Measurements from ENCODE around the gene TRMT61B. TPM values are rescaled to one million over a fixed set of nuclear protein-coding genes. Genes with fewer than 3 reads are reported as not detected.

Gene TRMT61B
- total RNA-seq, 1 experiment from 2014 or later: 26.1 TPM

GRCh38 chr2:28895189-28895893, 25.2 kb upstream of the TRMT61B start:
- Histone ChIP-seq H3K27me3 (ENCODE audit: control insufficient read depth, insufficient read depth, low read length) (no peaks in the 10 kb centered on the region; the same call in 1 of the 2 replicates), H3K4me3 (ENCODE audit: insufficient read depth, low read depth, low read length) (peak overlapping the region; percentile 99), H3K36me3 (replicated peaks; ENCODE audit: control insufficient read depth, insufficient read depth, low read length) (no peaks in the 10 kb centered on the region)
- DNase-seq: peak; percentile 23

DNA sequence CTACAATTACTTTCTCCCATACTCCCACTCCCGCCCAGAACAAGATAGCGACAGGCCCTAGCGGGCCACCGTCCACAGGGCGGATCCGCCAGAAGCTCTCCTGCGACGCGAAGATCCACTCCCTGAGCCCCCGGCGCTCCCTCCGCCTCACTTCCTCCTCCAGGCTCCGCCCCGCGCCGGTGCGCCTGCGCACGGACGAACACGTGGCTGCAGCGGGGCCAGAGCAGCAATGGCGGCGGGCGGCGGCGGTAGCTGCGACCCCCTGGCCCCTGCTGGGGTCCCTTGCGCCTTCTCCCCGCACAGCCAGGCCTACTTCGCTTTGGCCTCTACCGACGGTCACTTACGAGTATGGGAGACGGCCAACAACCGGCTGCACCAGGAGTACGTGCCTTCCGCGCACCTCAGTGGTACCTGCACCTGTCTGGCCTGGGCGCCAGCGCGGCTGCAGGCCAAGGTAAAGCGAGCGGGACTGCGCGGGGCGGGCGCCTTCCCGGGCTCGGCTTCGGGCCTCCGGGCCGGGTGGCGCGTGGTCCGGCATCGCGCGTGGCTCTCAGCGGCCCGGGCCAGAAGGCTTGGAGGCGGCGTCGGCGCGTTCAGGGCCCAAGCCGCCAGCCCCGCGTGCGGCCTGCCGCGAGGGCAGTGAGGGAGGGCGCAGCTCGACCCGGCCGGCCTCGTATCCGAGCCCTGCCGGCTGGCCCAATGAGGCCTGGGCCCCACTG, 24.5 kb upstream of the TRMT61B start, which contains the start of gene WDR43:
TSS of gene WDR43 (plus strand) at position 198 of the 719 bp plus-strand sequence. CDS start at position 230, 32 bp downstream.
- no peaks in the 10 kb centered on the region for H3K36me3 ChIP-seq (replicated peaks; ENCODE audit: control insufficient read depth, insufficient read depth, low read length)
- peak; percentile 97 for DNase-seq
- H3K4me3 ChIP-seq (ENCODE audit: insufficient read depth, low read depth, low read length): peak within 1 kb of the TSS; percentile 99
- no peaks in the 10 kb centered on the region; the same call in 1 of the 2 replicates for H3K27me3 ChIP-seq (ENCODE audit: control insufficient read depth, insufficient read depth, low read length)

GRCh38 chr2:28893488-28893887, 23.4 kb upstream of the TRMT61B start:
- H3K36me3 ChIP-seq (replicated peaks; ENCODE audit: control insufficient read depth, insufficient read depth, low read length): no peaks in the 10 kb centered on the region
- no peaks in the 10 kb centered on the region; the same call in 1 of the 2 replicates for H3K27me3 ChIP-seq (ENCODE audit: control insufficient read depth, insufficient read depth, low read length)
- no peak for DNase-seq
- H3K4me3 ChIP-seq (ENCODE audit: insufficient read depth, low read depth, low read length): no peak overlapping the region

DNA sequence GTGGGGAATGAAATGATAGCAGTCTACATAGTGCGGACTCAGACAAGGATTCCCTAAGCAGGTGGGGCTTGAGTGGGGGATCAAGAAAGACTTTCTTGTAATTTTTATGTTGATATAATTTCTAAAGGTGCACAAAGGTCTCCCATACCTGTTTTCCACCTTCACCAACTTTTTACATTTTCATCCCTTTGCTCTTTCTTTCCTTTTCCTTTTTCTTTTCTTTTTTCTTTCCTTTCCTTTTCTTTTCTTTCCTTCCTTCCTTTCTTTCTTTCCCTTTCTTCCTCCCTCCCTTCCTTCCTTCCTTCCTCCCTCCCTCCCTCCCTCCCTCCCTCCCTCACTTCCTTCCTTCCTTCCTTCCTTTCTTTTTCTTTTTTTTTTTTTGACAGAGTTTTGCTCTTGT, 10.1 kb upstream of the TRMT61B start:
- H3K27me3 ChIP-seq (ENCODE audit: control insufficient read depth, insufficient read depth, low read length): no peaks in the 10 kb centered on the region; the same call in 1 of the 2 replicates
- no peaks in the 10 kb centered on the region for H3K36me3 ChIP-seq (replicated peaks; ENCODE audit: control insufficient read depth, insufficient read depth, low read length)
- DNase-seq: no peak
- H3K4me3 ChIP-seq (ENCODE audit: insufficient read depth, low read depth, low read length): no peak overlapping the region

DNA sequence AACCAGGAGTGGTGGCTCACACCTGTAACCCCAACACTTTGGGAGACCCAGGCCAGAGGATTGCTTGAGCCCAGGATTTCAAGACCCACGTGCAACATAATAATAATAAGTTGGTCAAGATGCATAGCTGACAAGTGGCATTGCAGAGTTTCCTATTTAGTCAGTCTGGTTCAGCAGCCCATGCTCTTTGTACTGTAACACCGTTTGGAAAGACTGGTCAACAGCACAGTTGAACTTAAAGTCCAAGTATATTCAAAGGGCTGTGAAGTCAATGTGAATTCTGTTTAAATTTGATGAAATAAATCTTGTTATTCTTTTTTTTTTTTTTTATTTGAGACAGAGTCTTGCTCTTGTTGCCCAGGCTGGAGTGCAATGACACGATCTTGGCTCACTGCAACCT, 1.5 kb upstream of the TRMT61B start:
- no peaks in the 10 kb centered on the region for H3K36me3 ChIP-seq (replicated peaks; ENCODE audit: control insufficient read depth, insufficient read depth, low read length)
- no peaks in the 10 kb centered on the region; the same call in 1 of the 2 replicates for H3K27me3 ChIP-seq (ENCODE audit: control insufficient read depth, insufficient read depth, low read length)
- no peak for DNase-seq
- no peak overlapping the region for H3K4me3 ChIP-seq (ENCODE audit: insufficient read depth, low read depth, low read length)

DNA sequence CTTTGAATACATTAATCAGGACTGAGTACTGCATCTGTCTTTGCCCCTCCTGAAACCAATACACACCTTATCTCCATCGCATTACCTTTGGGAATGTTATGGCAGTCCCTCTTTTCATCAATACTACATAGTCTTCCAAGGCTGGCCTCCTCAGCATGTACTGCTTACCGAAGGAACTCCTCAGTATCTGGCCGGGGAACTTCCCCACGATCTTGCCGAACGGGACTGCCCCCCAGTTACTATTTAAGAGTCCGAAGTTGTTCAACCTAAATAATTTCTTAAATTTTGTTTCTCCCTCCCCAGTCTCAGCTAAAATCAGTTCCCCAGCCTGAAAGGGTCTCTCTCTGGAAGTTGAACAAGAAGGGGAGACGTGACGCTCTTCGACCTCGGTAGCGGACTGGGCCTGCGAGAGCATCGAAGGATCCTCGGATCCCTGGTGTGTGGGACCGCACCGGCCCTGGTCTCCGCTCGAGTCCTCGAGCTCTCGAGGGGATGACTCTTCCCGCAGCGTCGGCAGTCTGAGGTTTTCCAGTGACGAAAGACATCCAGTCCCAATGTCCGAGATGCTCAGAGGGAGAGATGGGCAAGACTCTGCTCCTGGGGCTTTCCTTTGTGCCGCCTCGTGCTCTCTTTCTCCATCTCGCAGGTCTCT, 489 bp downstream of the TRMT61B start:
- peak overlapping the region; percentile 87 for H3K4me3 ChIP-seq (ENCODE audit: insufficient read depth, low read depth, low read length)
- H3K36me3 ChIP-seq (replicated peaks; ENCODE audit: control insufficient read depth, insufficient read depth, low read length): peaks cover 1% of the 10 kb centered on the region; the same call in 1 of the 2 replicates
- DNase-seq: peak; percentile 26
- no peaks in the 10 kb centered on the region; the same call in 1 of the 2 replicates for H3K27me3 ChIP-seq (ENCODE audit: control insufficient read depth, insufficient read depth, low read length)

- H3K4me3 ChIP-seq (ENCODE audit: insufficient read depth, low read depth, low read length): no peak overlapping the region
- peaks cover 2% of the 10 kb centered on the region for H3K36me3 ChIP-seq (replicated peaks; ENCODE audit: control insufficient read depth, insufficient read depth, low read length)
- H3K27me3 ChIP-seq (ENCODE audit: control insufficient read depth, insufficient read depth, low read length): no peaks in the 10 kb centered on the region; the same call in 1 of the 2 replicates
- no peak for DNase-seq
Observed at GRCh38 chr2:28868611-28869010, 1.5 kb downstream of the TRMT61B start.

DNA sequence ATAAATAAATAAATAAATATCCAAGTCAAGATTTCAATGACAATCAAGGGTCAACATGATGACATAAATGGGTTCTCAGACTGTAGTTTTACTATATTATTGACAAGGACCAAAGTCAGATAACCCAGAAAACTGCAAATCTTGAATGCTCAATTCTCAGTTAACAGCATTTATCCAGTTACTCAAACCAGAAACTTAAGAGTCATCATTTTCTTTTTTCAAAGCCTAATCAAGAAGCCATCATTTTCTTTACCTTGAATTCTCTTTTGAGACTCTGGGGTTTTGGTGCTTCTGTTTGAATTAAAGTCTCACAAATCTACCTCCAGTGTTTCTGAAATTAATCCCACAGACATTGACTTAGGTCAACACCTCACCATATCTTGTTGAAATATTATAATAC, 14.1 kb downstream of the TRMT61B start:
- H3K27me3 ChIP-seq (ENCODE audit: control insufficient read depth, insufficient read depth, low read length): no peaks in the 10 kb centered on the region
- no peak overlapping the region for H3K4me3 ChIP-seq (ENCODE audit: insufficient read depth, low read depth, low read length)
- peaks cover 4% of the 10 kb centered on the region for H3K36me3 ChIP-seq (replicated peaks; ENCODE audit: control insufficient read depth, insufficient read depth, low read length)
- no peak for DNase-seq

DNA sequence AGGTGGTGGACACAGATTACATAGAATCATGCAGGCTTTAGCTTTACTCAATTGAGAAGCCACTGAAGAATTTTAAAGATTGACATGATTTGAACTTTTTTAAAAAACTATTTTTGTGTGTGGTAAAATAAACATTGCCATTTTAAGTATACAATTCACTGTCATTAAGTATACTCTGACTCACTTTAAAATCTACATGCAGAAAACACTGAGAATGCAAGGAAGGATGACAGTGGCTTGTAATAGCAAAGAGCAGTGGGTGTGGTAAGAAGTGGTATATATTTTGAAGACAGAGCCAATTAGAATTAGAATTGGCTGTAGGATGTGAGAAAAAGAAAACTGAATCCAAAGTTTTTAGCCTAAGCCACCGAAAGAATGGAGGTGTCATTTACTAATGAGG, 14.9 kb downstream of the TRMT61B start:
- Histone ChIP-seq H3K27me3 (ENCODE audit: control insufficient read depth, insufficient read depth, low read length) (no peaks in the 10 kb centered on the region), H3K4me3 (ENCODE audit: insufficient read depth, low read depth, low read length) (no peak overlapping the region), H3K36me3 (replicated peaks; ENCODE audit: control insufficient read depth, insufficient read depth, low read length) (no peaks in the 10 kb centered on the region; the same call in none of the 2 replicates)
- DNase-seq: no peak

DNA sequence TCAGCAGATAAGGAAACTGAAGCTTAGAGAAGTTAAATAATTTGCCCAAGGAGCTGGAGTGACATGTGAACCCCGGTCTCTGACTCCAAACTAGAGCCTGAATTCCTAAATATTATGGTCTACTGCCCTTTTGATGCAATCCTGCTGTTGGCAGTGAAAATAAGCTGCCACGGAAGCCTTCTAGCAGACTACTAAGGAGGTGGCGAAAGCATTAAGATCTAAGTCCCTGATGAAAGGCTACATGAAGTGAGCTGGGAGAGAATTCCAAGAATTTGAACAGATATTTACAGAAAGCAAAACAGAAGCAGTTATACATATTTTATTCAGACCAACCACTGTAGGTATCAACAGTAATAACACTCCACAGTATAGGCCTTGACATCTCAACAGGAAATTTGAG, 28.1 kb downstream of the TRMT61B start:
- no peak for DNase-seq
- Histone ChIP-seq H3K27me3 (ENCODE audit: control insufficient read depth, insufficient read depth, low read length) (no peaks in the 10 kb centered on the region), H3K36me3 (replicated peaks; ENCODE audit: control insufficient read depth, insufficient read depth, low read length) (no peaks in the 10 kb centered on the region), H3K4me3 (ENCODE audit: insufficient read depth, low read depth, low read length) (no peak overlapping the region)

DNA sequence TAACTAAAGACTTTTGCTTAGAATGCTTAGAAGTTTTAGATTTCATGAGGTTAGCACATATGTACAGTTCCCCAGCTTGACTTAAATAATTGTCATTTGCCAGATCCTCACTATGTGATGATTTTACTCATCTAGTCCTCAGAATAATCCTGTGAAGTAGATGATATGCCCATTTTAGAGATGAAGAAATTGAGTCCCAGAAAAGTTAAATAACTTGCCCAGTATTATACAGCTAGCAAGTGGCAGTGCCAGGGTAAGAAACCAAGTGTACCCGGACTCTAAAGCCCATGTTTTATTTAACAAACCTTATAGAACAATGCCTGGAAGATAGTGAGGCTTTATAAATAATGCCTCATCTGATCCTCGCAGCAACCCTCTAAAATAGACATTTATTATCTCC, 31.1 kb downstream of the TRMT61B start:
- no peaks in the 10 kb centered on the region for H3K27me3 ChIP-seq (ENCODE audit: control insufficient read depth, insufficient read depth, low read length)
- no peaks in the 10 kb centered on the region for H3K36me3 ChIP-seq (replicated peaks; ENCODE audit: control insufficient read depth, insufficient read depth, low read length)
- H3K4me3 ChIP-seq (ENCODE audit: insufficient read depth, low read depth, low read length): no peak overlapping the region
- DNase-seq: no peak

DNA sequence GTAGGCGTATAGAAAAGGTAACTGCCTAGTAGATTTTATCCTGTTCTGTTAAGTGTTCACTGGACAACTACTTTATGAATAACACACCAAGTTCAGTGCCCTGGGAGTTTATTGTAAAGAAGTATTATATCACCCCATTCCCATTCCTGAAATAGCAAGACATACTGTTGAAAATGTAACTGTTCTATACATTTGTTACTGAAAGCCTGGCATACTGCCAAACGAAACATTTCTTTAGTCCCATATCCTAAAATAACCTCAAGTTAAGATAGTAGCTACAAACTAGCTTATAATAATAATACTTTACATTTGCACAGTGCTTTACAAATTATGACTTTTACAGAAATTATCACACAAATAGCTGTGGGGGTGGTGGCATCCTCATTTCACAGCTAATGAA, 34.3 kb downstream of the TRMT61B start:
- Histone ChIP-seq H3K36me3 (replicated peaks; ENCODE audit: control insufficient read depth, insufficient read depth, low read length) (no peaks in the 10 kb centered on the region), H3K4me3 (ENCODE audit: insufficient read depth, low read depth, low read length) (no peak overlapping the region), H3K27me3 (ENCODE audit: control insufficient read depth, insufficient read depth, low read length) (no peaks in the 10 kb centered on the region)
- DNase-seq: no peak

DNA sequence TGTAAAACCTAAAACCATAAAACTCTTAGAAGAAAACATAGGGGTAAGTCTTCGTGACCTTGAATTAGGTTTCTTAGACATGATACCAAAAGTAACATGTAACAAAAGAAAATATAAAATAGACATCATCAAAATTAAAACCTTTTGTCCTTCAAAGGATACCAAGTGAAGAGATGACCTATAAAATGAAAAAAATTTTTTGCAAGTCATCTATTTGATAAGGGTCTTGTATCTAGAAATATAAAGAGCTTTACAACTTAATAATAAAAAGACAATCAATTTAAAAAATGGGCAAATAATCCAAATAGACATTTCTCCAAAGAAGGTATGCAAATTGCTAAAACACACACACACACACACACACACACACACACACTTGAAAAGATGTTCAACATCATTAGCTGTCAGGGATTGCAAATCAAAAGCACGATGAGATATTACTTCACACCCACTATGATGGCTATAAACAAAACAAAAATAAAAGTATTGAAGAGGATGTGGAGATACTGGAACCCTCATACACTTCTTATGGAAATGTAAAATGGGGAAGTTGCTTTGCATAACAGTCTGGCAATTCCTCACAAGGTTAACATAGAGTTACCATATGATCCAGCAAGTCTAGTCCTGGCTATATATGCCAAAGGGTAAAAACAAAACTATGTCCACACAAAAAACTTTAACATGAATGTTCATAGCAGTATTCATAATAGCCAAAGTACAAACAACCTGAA, 36.2 kb downstream of the TRMT61B start:
- DNase-seq: no peak

GRCh38 chr2:28828382-28828781, 41.7 kb downstream of the TRMT61B start:
- no peak for DNase-seq
- Histone ChIP-seq H3K27me3 (ENCODE audit: control insufficient read depth, insufficient read depth, low read length) (no peaks in the 10 kb centered on the region), H3K4me3 (ENCODE audit: insufficient read depth, low read depth, low read length) (no peak overlapping the region), H3K36me3 (replicated peaks; ENCODE audit: control insufficient read depth, insufficient read depth, low read length) (no peaks in the 10 kb centered on the region)

More for the DNA sequence above, 36.2 kb downstream of the TRMT61B start:
- Histone ChIP-seq H3K4me3 (ENCODE audit: insufficient read depth, low read depth, low read length) (no peak overlapping the region), H3K36me3 (replicated peaks; ENCODE audit: control insufficient read depth, insufficient read depth, low read length) (no peaks in the 10 kb centered on the region), H3K27me3 (ENCODE audit: control insufficient read depth, insufficient read depth, low read length) (no peaks in the 10 kb centered on the region)
